H1 (cell line): ENCODE measurements around the gene HNRNPA3. TPM values are rescaled to one million over a fixed set of nuclear protein-coding genes. Genes with fewer than 3 reads are reported as not detected.

Experiments
- BACH1 ChIP-seq: IDR thresholded peaks from 2 replicates; pipeline ENCODE4 v1.6.1; 2012; ENCODE audit warnings: low read length, improper control_type of control experiment
- KDM4A ChIP-seq: IDR thresholded peaks from one replicate; pipeline ENCODE4 v1.7.1; 2012; ENCODE audit warnings: low read depth, mild to moderate bottlenecking, moderate library complexity, low read length, inconsistent platforms; ENCODE audit not compliant: severe bottlenecking
- KDM5A ChIP-seq: fragments of 200-600 bp; IDR thresholded peaks from 2 replicates; pipeline ENCODE4 v1.7.1; 2012; ENCODE audit warnings: mild to moderate bottlenecking, low read length, inconsistent platforms, mixed read lengths
- POLR2AphosphoS5 ChIP-seq: IDR thresholded peaks from 2 replicates; pipeline ENCODE4 v1.6.1; 2011; ENCODE audit warnings: low read depth, low read length
- polyA plus RNA-seq, 7 experiments: library from polyadenylated mRNA; depleted of rRNA in 3 of 7; stranded (reverse) in 5 of 7; unstranded in 2 of 7; fragments of >200 nt in 5 of 7; fragments of 200-250 nt in 2 of 7; gene quantifications; 1 replicate in 5 of 7; 2 replicates in 1 of 7; 4 replicates in 1 of 7; pipeline versions ENCODE4 v1.2.1 to v1.2.3, GENCODE V29; 2011 to 2013; ENCODE audit warnings: missing spikeins in 2 of 7, mixed read lengths in 2 of 7
- total RNA-seq: library from RNA; stranded (reverse); fragmentation: NEBNext Ultra II Directional; extraction: Animal tissue kit (Norgen Biotek cat#: 25700); gene quantifications from 2 replicates; pipeline ENCODE4 v1.2.1, GENCODE V29; 2021
- TF ChIP-seq, protein P1 (sequence below): fragments of 300-600 bp; sonication (generic); IDR thresholded peaks from 2 replicates; pipeline ENCODE4 v1.7.1; 2012; ENCODE audit warnings: low read length, moderate library complexity, mild to moderate bottlenecking, inconsistent platforms; ENCODE audit not compliant: insufficient replicate concordance

HNRNPA3 gene
- total and polyA plus RNA-seq, 2 of the 8 experiments (the other 6 are each of a cell fraction or from before 2014, with no cell fraction given): 66.1 to 408 TPM

DNA sequence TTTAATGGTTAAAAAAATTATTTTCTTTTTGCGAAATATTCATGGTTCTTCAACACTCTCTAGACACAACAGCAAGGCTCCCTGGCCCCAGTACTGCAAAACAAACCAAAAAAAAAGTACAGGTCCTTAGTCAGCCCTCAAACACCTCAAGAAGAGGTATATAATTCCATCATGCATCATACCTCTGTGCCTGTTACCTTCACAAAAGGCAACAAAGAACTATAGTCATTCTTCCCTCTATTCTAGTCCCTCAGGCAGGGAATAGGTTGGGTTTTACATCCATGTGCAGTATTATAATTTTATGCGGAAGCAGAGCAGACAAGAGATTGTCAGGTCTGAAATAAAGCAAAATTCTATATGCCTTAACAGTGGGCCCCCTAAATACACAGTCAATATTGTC, 43.4 kb downstream of the HNRNPA3 start (continued):
- TF ChIP-seq, protein P1, sequence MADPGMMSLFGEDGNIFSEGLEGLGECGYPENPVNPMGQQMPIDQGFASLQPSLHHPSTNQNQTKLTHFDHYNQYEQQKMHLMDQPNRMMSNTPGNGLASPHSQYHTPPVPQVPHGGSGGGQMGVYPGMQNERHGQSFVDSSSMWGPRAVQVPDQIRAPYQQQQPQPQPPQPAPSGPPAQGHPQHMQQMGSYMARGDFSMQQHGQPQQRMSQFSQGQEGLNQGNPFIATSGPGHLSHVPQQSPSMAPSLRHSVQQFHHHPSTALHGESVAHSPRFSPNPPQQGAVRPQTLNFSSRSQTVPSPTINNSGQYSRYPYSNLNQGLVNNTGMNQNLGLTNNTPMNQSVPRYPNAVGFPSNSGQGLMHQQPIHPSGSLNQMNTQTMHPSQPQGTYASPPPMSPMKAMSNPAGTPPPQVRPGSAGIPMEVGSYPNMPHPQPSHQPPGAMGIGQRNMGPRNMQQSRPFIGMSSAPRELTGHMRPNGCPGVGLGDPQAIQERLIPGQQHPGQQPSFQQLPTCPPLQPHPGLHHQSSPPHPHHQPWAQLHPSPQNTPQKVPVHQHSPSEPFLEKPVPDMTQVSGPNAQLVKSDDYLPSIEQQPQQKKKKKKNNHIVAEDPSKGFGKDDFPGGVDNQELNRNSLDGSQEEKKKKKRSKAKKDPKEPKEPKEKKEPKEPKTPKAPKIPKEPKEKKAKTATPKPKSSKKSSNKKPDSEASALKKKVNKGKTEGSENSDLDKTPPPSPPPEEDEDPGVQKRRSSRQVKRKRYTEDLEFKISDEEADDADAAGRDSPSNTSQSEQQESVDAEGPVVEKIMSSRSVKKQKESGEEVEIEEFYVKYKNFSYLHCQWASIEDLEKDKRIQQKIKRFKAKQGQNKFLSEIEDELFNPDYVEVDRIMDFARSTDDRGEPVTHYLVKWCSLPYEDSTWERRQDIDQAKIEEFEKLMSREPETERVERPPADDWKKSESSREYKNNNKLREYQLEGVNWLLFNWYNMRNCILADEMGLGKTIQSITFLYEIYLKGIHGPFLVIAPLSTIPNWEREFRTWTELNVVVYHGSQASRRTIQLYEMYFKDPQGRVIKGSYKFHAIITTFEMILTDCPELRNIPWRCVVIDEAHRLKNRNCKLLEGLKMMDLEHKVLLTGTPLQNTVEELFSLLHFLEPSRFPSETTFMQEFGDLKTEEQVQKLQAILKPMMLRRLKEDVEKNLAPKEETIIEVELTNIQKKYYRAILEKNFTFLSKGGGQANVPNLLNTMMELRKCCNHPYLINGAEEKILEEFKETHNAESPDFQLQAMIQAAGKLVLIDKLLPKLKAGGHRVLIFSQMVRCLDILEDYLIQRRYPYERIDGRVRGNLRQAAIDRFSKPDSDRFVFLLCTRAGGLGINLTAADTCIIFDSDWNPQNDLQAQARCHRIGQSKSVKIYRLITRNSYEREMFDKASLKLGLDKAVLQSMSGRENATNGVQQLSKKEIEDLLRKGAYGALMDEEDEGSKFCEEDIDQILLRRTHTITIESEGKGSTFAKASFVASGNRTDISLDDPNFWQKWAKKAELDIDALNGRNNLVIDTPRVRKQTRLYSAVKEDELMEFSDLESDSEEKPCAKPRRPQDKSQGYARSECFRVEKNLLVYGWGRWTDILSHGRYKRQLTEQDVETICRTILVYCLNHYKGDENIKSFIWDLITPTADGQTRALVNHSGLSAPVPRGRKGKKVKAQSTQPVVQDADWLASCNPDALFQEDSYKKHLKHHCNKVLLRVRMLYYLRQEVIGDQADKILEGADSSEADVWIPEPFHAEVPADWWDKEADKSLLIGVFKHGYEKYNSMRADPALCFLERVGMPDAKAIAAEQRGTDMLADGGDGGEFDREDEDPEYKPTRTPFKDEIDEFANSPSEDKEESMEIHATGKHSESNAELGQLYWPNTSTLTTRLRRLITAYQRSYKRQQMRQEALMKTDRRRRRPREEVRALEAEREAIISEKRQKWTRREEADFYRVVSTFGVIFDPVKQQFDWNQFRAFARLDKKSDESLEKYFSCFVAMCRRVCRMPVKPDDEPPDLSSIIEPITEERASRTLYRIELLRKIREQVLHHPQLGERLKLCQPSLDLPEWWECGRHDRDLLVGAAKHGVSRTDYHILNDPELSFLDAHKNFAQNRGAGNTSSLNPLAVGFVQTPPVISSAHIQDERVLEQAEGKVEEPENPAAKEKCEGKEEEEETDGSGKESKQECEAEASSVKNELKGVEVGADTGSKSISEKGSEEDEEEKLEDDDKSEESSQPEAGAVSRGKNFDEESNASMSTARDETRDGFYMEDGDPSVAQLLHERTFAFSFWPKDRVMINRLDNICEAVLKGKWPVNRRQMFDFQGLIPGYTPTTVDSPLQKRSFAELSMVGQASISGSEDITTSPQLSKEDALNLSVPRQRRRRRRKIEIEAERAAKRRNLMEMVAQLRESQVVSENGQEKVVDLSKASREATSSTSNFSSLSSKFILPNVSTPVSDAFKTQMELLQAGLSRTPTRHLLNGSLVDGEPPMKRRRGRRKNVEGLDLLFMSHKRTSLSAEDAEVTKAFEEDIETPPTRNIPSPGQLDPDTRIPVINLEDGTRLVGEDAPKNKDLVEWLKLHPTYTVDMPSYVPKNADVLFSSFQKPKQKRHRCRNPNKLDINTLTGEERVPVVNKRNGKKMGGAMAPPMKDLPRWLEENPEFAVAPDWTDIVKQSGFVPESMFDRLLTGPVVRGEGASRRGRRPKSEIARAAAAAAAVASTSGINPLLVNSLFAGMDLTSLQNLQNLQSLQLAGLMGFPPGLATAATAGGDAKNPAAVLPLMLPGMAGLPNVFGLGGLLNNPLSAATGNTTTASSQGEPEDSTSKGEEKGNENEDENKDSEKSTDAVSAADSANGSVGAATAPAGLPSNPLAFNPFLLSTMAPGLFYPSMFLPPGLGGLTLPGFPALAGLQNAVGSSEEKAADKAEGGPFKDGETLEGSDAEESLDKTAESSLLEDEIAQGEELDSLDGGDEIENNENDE: no peak
- TF ChIP-seq KDM4A (no peak), KDM5A (no peak), POLR2AphosphoS5 (no peak), BACH1 (no peak)
